ENCODE results near the gene SEZ6. TPM values are rescaled to one million over a fixed set of nuclear protein-coding genes. Genes with fewer than 3 reads are reported as not detected.

The SEZ6 gene
- total RNA-seq, 1 donor from 2014 or later, result not detected

GRCh38 chr17:29032857-29033197, 27.0 kb upstream of the SEZ6 start:
- DNase-seq (no peak), ATAC-seq (ENCODE audit: low read depth) (no peak)
- H3K27me3 Mint-ChIP-seq, result peaks cover 59% of the 10 kb centered on the region
- intact Hi-C loops (cut with micrococcal nuclease), result no loop called here
- no peaks in the 10 kb centered on the region for H3K36me3 Mint-ChIP-seq (ENCODE audit: low read depth)
- TF ChIP-seq CTCF (IDR thresholded peaks at IDR 0.05), result no peak
- peaks cover 12% of the 10 kb centered on the region for H3K9me3 Mint-ChIP-seq
- no peak overlapping the region for H3K4me3 Mint-ChIP-seq
- ChIA-PET CTCF (no interaction called here), POLR2A (no interaction called here)
- H3K27ac Mint-ChIP-seq, result no peak overlapping the region
- H3K4me1 Mint-ChIP-seq, result no peaks in the 10 kb centered on the region

GRCh38 chr17:29032013-29032856, 26.4 kb upstream of the SEZ6 start:
- no peaks in the 10 kb centered on the region for H3K4me1 Mint-ChIP-seq
- no peak for TF ChIP-seq CTCF (IDR thresholded peaks at IDR 0.05)
- no peaks in the 10 kb centered on the region for H3K36me3 Mint-ChIP-seq (ENCODE audit: low read depth)
- CTCF ChIA-PET, result no interaction called here
- intact Hi-C loops (cut with micrococcal nuclease), result no loop called here
- ATAC-seq (ENCODE audit: low read depth) (no peak), DNase-seq (no peak)
- POLR2A ChIA-PET, result no interaction called here
- H3K27ac Mint-ChIP-seq, result no peak overlapping the region
- peaks cover 12% of the 10 kb centered on the region for H3K9me3 Mint-ChIP-seq
- peaks cover 61% of the 10 kb centered on the region for H3K27me3 Mint-ChIP-seq
- H3K4me3 Mint-ChIP-seq, result no peak overlapping the region

- Mint-ChIP-seq H3K4me3 (no peak overlapping the region), H3K27ac (no peak overlapping the region), H3K27me3 (peaks cover 65% of the 10 kb centered on the region), H3K4me1 (no peaks in the 10 kb centered on the region), H3K9me3 (peaks cover 12% of the 10 kb centered on the region), H3K36me3 (ENCODE audit: low read depth) (no peaks in the 10 kb centered on the region)
- ChIA-PET CTCF (no interaction called here), POLR2A (no interaction called here)
- ATAC-seq (ENCODE audit: low read depth) (no peak), DNase-seq (no peak)
- no peak for TF ChIP-seq CTCF (IDR thresholded peaks at IDR 0.05)
- intact Hi-C loops (cut with micrococcal nuclease), result no loop called here
Observed at GRCh38 chr17:29031488-29031887, 25.7 kb upstream of the SEZ6 start.

- ATAC-seq (ENCODE audit: low read depth) (no peak), DNase-seq (no peak)
- Mint-ChIP-seq H3K27ac (no peak overlapping the region), H3K27me3 (peaks cover 49% of the 10 kb centered on the region), H3K36me3 (ENCODE audit: low read depth) (no peaks in the 10 kb centered on the region), H3K9me3 (no peaks in the 10 kb centered on the region), H3K4me3 (no peak overlapping the region), H3K4me1 (peaks cover 6% of the 10 kb centered on the region)
- ChIA-PET POLR2A (no interaction called here), CTCF (no interaction called here)
- no peak for TF ChIP-seq CTCF (IDR thresholded peaks at IDR 0.05)
- intact Hi-C loops (cut with micrococcal nuclease), result no loop called here
Observed at GRCh38 chr17:29024316-29024952, 18.6 kb upstream of the SEZ6 start.

GRCh38 chr17:29022074-29022473, 16.2 kb upstream of the SEZ6 start:
- intact Hi-C loops (cut with micrococcal nuclease), result no loop called here
- Mint-ChIP-seq H3K36me3 (ENCODE audit: low read depth) (no peaks in the 10 kb centered on the region), H3K4me3 (no peak overlapping the region), H3K9me3 (no peaks in the 10 kb centered on the region), H3K27me3 (peaks cover 54% of the 10 kb centered on the region), H3K4me1 (peaks cover 13% of the 10 kb centered on the region), H3K27ac (no peak overlapping the region)
- ATAC-seq (ENCODE audit: low read depth), result no peak
- ChIA-PET CTCF (no interaction called here), POLR2A (no interaction called here)
- DNase-seq, result no peak
- no peak for TF ChIP-seq CTCF (IDR thresholded peaks at IDR 0.05)
